ENCODE measurements around the gene CHPF. TPM values are rescaled to one million over a fixed set of nuclear protein-coding genes. Genes with fewer than 3 reads are reported as not detected.
A peak's percentile ranks its signal among the peaks of the same experiment; 100 is the strongest.

The CHPF gene
- polyA plus RNA-seq, 4 donors, result 8.7 to 96.1 (median 50.4) TPM

GRCh38 chr2:219544567-219544966, 958 bp upstream of the CHPF start:
- WGBS, 3 donors, result 40 to 53% (median 51%) methylated on average over 9 of the region's 9 CpGs
- Histone ChIP-seq H3K4me3 (ENCODE audit: low read depth in 1 of 3, low read length in 3 of 3) (peak overlapping the region in 2 of 3 donors; percentile 65 to 81), H3K4me1 (ENCODE audit: control insufficient read depth in 3 of 3, insufficient read depth in 2 of 3, low read depth in 1 of 3, low read length in 2 of 3) (peaks cover 4 to 44% (median 5%) of the 10 kb centered on the region in 3 donors), H3K9me3 (ENCODE audit: control insufficient read depth in 2 of 2, insufficient read depth in 1 of 2, low read depth in 1 of 2, low read length in 1 of 2) (no peaks in the 10 kb centered on the region), H3K27me3 (ENCODE audit: control insufficient read depth in 3 of 3, insufficient read depth in 3 of 3, low read length in 3 of 3) (no peaks in the 10 kb centered on the region), H3K36me3 (ENCODE audit: control insufficient read depth in 3 of 3, insufficient read depth in 2 of 3, low read depth in 1 of 3, low read length in 3 of 3) (peaks cover 2 to 49% (median 6%) of the 10 kb centered on the region in 3 donors), H3K27ac (ENCODE audit: low read depth in 1 of 3, low read length in 2 of 3) (peak overlapping the region in 1 of 3 donors; percentile 84)
- FAIRE-seq (no peak), DNase-seq (peak in 1 of 2 donors; percentile 26)

GRCh38 chr2:219542931-219543595, 546 bp downstream of the CHPF start:
- DNase-seq (peak in 1 of 2 donors; percentile 52), FAIRE-seq (no peak)
- H3K4me3 ChIP-seq (ENCODE audit: low read depth in 1 of 3, low read length in 3 of 3), result peak overlapping the region; percentile 60 to 81 (median 65)
- H3K27ac ChIP-seq (ENCODE audit: low read depth in 1 of 3, low read length in 2 of 3), result peak overlapping the region; percentile 84 to 96 (median 96)
- peaks cover 3 to 50% (median 9%) of the 10 kb centered on the region in 3 donors for H3K36me3 ChIP-seq (ENCODE audit: control insufficient read depth in 3 of 3, insufficient read depth in 2 of 3, low read depth in 1 of 3, low read length in 3 of 3)
- peaks cover 4 to 56% (median 5%) of the 10 kb centered on the region in 3 donors for H3K4me1 ChIP-seq (ENCODE audit: control insufficient read depth in 3 of 3, insufficient read depth in 2 of 3, low read depth in 1 of 3, low read length in 2 of 3)
- H3K27me3 ChIP-seq (ENCODE audit: control insufficient read depth in 3 of 3, insufficient read depth in 3 of 3, low read length in 3 of 3), result no peaks in the 10 kb centered on the region
- WGBS, 3 donors, result 0 to 1% (median 0%) methylated on average over 34 to 66 of the region's 66 CpGs
- no peaks in the 10 kb centered on the region for H3K9me3 ChIP-seq (ENCODE audit: control insufficient read depth in 2 of 2, insufficient read depth in 1 of 2, low read depth in 1 of 2, low read length in 1 of 2)

- Histone ChIP-seq H3K27me3 (ENCODE audit: control insufficient read depth in 3 of 3, insufficient read depth in 3 of 3, low read length in 3 of 3) (no peaks in the 10 kb centered on the region), H3K27ac (ENCODE audit: low read depth in 1 of 3, low read length in 2 of 3) (peak overlapping the region in 2 of 3 donors; percentile 84 to 96), H3K36me3 (ENCODE audit: control insufficient read depth in 3 of 3, insufficient read depth in 2 of 3, low read depth in 1 of 3, low read length in 3 of 3) (peaks cover 3 to 46% (median 9%) of the 10 kb centered on the region in 3 donors), H3K4me3 (ENCODE audit: low read depth in 1 of 3, low read length in 3 of 3) (peak overlapping the region; percentile 3 to 81 (median 65)), H3K9me3 (ENCODE audit: control insufficient read depth in 2 of 2, insufficient read depth in 1 of 2, low read depth in 1 of 2, low read length in 1 of 2) (no peaks in the 10 kb centered on the region), H3K4me1 (ENCODE audit: control insufficient read depth in 3 of 3, insufficient read depth in 2 of 3, low read depth in 1 of 3, low read length in 2 of 3) (peaks cover 4 to 58% (median 5%) of the 10 kb centered on the region in 3 donors)
- FAIRE-seq (no peak), DNase-seq (peak; percentile 88 to 97)
- 1 to 20% (median 1%) methylated on average over 39 to 48 of the region's 48 CpGs for WGBS, 3 donors
Observed at GRCh38 chr2:219541611-219542180, 1.9 kb downstream of the CHPF start.

GRCh38 chr2:219540784-219541504, 2.7 kb downstream of the CHPF start:
- WGBS, 3 donors, result 86 to 93% (median 92%) methylated on average over 12 of the region's 12 CpGs
- H3K27ac ChIP-seq (ENCODE audit: low read depth in 1 of 3, low read length in 2 of 3), result no peak overlapping the region
- H3K9me3 ChIP-seq (ENCODE audit: control insufficient read depth in 2 of 2, insufficient read depth in 1 of 2, low read depth in 1 of 2, low read length in 1 of 2), result no peaks in the 10 kb centered on the region
- H3K4me3 ChIP-seq (ENCODE audit: low read depth in 1 of 3, low read length in 3 of 3), result no peak overlapping the region
- H3K36me3 ChIP-seq (ENCODE audit: control insufficient read depth in 3 of 3, insufficient read depth in 2 of 3, low read depth in 1 of 3, low read length in 3 of 3), result peaks cover 3 to 46% (median 9%) of the 10 kb centered on the region in 3 donors
- no peak for FAIRE-seq
- H3K27me3 ChIP-seq (ENCODE audit: control insufficient read depth in 3 of 3, insufficient read depth in 3 of 3, low read length in 3 of 3), result no peaks in the 10 kb centered on the region
- no peak for DNase-seq
- peaks cover 4 to 51% (median 5%) of the 10 kb centered on the region in 3 donors for H3K4me1 ChIP-seq (ENCODE audit: control insufficient read depth in 3 of 3, insufficient read depth in 2 of 3, low read depth in 1 of 3, low read length in 2 of 3)

- H3K27me3 ChIP-seq (ENCODE audit: control insufficient read depth in 3 of 3, insufficient read depth in 3 of 3, low read length in 3 of 3), result peaks cover 0 to 3% (median 0%) of the 10 kb centered on the region in 3 donors
- H3K4me1 ChIP-seq (ENCODE audit: control insufficient read depth in 3 of 3, insufficient read depth in 2 of 3, low read depth in 1 of 3, low read length in 2 of 3), result peaks cover 0 to 43% (median 5%) of the 10 kb centered on the region in 3 donors
- WGBS, 3 donors, result 94 to 97% (median 95%) methylated on average over 45 to 46 of the region's 46 CpGs
- H3K4me3 ChIP-seq (ENCODE audit: low read depth in 1 of 3, low read length in 3 of 3), result no peak overlapping the region
- no peak for DNase-seq
- no peaks in the 10 kb centered on the region for H3K9me3 ChIP-seq (ENCODE audit: control insufficient read depth in 2 of 2, insufficient read depth in 1 of 2, low read depth in 1 of 2, low read length in 1 of 2)
- no peak for FAIRE-seq
- H3K27ac ChIP-seq (ENCODE audit: low read depth in 1 of 3, low read length in 2 of 3), result no peak overlapping the region
- peaks cover 3 to 42% (median 9%) of the 10 kb centered on the region in 3 donors for H3K36me3 ChIP-seq (ENCODE audit: control insufficient read depth in 3 of 3, insufficient read depth in 2 of 3, low read depth in 1 of 3, low read length in 3 of 3)
Observed at GRCh38 chr2:219539926-219540678, 3.5 kb downstream of the CHPF start.

GRCh38 chr2:219538956-219539788, 4.4 kb downstream of the CHPF start:
- H3K9me3 ChIP-seq (ENCODE audit: control insufficient read depth in 2 of 2, insufficient read depth in 1 of 2, low read depth in 1 of 2, low read length in 1 of 2), result no peaks in the 10 kb centered on the region
- H3K4me1 ChIP-seq (ENCODE audit: control insufficient read depth in 3 of 3, insufficient read depth in 2 of 3, low read depth in 1 of 3, low read length in 2 of 3), result peaks cover 0 to 33% (median 5%) of the 10 kb centered on the region in 3 donors
- DNase-seq, result no peak
- H3K36me3 ChIP-seq (ENCODE audit: control insufficient read depth in 3 of 3, insufficient read depth in 2 of 3, low read depth in 1 of 3, low read length in 3 of 3), result peaks cover 3 to 42% (median 9%) of the 10 kb centered on the region in 3 donors
- no peak for FAIRE-seq
- H3K4me3 ChIP-seq (ENCODE audit: low read depth in 1 of 3, low read length in 3 of 3), result no peak overlapping the region
- WGBS, 3 donors, result 88 to 93% (median 90%) methylated on average over 32 of the region's 32 CpGs
- peaks cover 0 to 3% (median 0%) of the 10 kb centered on the region in 3 donors for H3K27me3 ChIP-seq (ENCODE audit: control insufficient read depth in 3 of 3, insufficient read depth in 3 of 3, low read length in 3 of 3)
- H3K27ac ChIP-seq (ENCODE audit: low read depth in 1 of 3, low read length in 2 of 3), result no peak overlapping the region

- FAIRE-seq (no peak), DNase-seq (no peak)
Observed at GRCh38 chr2:219538504-219538951, 5.1 kb downstream of the CHPF start.

More at GRCh38 chr2:219538504-219538951, 5.1 kb downstream of the CHPF start:
- H3K27ac ChIP-seq (ENCODE audit: low read depth in 1 of 3, low read length in 2 of 3), result peak overlapping the region in 1 of 3 donors; percentile 40
- no peaks in the 10 kb centered on the region for H3K9me3 ChIP-seq (ENCODE audit: control insufficient read depth in 2 of 2, insufficient read depth in 1 of 2, low read depth in 1 of 2, low read length in 1 of 2)
- H3K4me1 ChIP-seq (ENCODE audit: control insufficient read depth in 3 of 3, insufficient read depth in 2 of 3, low read depth in 1 of 3, low read length in 2 of 3), result peaks cover 0 to 32% (median 5%) of the 10 kb centered on the region in 3 donors
- WGBS, 3 donors, result 68 to 84% (median 74%) methylated on average over 6 of the region's 6 CpGs
- peaks cover 0 to 3% (median 0%) of the 10 kb centered on the region in 3 donors for H3K27me3 ChIP-seq (ENCODE audit: control insufficient read depth in 3 of 3, insufficient read depth in 3 of 3, low read length in 3 of 3)
- H3K36me3 ChIP-seq (ENCODE audit: control insufficient read depth in 3 of 3, insufficient read depth in 2 of 3, low read depth in 1 of 3, low read length in 3 of 3), result peaks cover 3 to 42% (median 9%) of the 10 kb centered on the region in 3 donors
- no peak overlapping the region for H3K4me3 ChIP-seq (ENCODE audit: low read depth in 1 of 3, low read length in 3 of 3)

All from small intestine (tissue), 7 donors.